K562 (cell line): ENCODE data around the gene UBR4. TPM values are rescaled to one million over a fixed set of nuclear protein-coding genes. Genes with fewer than 3 reads are reported as not detected.

ENCODE experiments used
- ATAC-seq: fragments of 200-7000 bp; cut with Tn5 transposase; 3 replicates; pipeline ENCODE4 v1.9.1; 2020; ENCODE audit warnings: moderate library complexity
- BruUV-seq: library from RNA; stranded (reverse); fragments of 400-500 nt; replicated peaks from 2 replicates; lab custom pipeline; 2021; lab: Mats Ljungman, UMichigan
- CTCF ChIA-PET: fragments of 300-600 bp; formaldehyde crosslinking; extraction: SDS; loops from one replicate; lab custom pipeline; 2021; ENCODE audit warnings: low intra/inter-chr PET ratio; lab: Yijun Ruan, JAX
- POLR2A ChIA-PET: fragments of 300-600, 350-650 bp; sonication (Branson Sonifier 250); formaldehyde crosslinking; extraction: SDS; loops from one replicate; lab custom pipeline; 2021; ENCODE audit warnings: antibody characterized with exemption, inconsistent platforms; lab: Yijun Ruan, JAX
- DNase-seq, 4 experiments: peaks; one replicate each; pipeline versions ENCODE4 v3.0.0 to v3.0.0-alpha.2; 2011 to 2018; ENCODE audit warnings: low spot score in 3 of 4, mixed read lengths in 3 of 4; ENCODE audit errors: extremely low read depth in 1 of 4
- FAIRE-seq: peaks from 2 replicates; lab custom pipeline; 2011; peaks lifted over from hg19 to GRCh38; lab: Jason Lieb, UNC
- H2AFZ ChIP-seq: 2 replicates; pipeline ENCODE4 v1.6.0; 2011; ENCODE audit warnings: low read depth, low read length, control low read depth, inconsistent platforms
- H3K27ac ChIP-seq: fragments of 200-600 bp; 3 replicates; pipeline ENCODE4 v1.8.0; 2011; ENCODE audit warnings: low read depth, mild to moderate bottlenecking, control low read depth, inconsistent platforms, low read length, moderate library complexity, mixed read lengths; ENCODE audit errors: extremely low read depth
- H3K27me3 ChIP-seq, 2 experiments: fragments of 300-600 bp in 1 of 2; 2 replicates in 1 of 2; 3 replicates in 1 of 2; pipeline versions ENCODE4 v1.6.0 to v1.8.0; 2011; ENCODE audit warnings: inconsistent platforms in 2 of 2, low read length in 2 of 2, mild to moderate bottlenecking in 1 of 2, mixed read lengths in 1 of 2, moderate library complexity in 1 of 2; ENCODE audit not compliant: control insufficient read depth in 2 of 2, insufficient read depth in 2 of 2
- H3K36me3 ChIP-seq: fragments of 300-600 bp; 3 replicates; pipeline ENCODE4 v1.8.0; 2011; ENCODE audit warnings: mild to moderate bottlenecking, low read length, inconsistent platforms; ENCODE audit not compliant: control insufficient read depth, insufficient read depth
- H3K4me1 ChIP-seq, 2 experiments: fragments of 200-600 bp in 1 of 2; replicated peaks in 1 of 2; 2 replicates in 1 of 2; 3 replicates in 1 of 2; pipeline versions ENCODE4 v1.5.1 to v1.8.0; 2011; ENCODE audit warnings: inconsistent platforms in 2 of 2, low read length in 2 of 2, mild to moderate bottlenecking in 1 of 2, mixed read lengths in 1 of 2, moderate library complexity in 1 of 2; ENCODE audit not compliant: control insufficient read depth in 2 of 2, insufficient read depth in 2 of 2
- H3K4me2 ChIP-seq: 2 replicates; pipeline ENCODE4 v1.6.1; 2011; ENCODE audit warnings: low read length, control low read depth, inconsistent platforms, mixed read lengths; ENCODE audit not compliant: insufficient read depth
- H3K4me3 ChIP-seq: fragments of 200-600 bp; sonication (generic), shearing (Covaris generic); 2 replicates; pipeline ENCODE4 v1.5.1; 2016; ENCODE audit warnings: control low read depth, inconsistent platforms
- H3K79me2 ChIP-seq: fragments of 200-600 bp; 3 replicates; pipeline ENCODE4 v1.8.0; 2011; ENCODE audit warnings: low read length, inconsistent platforms; ENCODE audit not compliant: control insufficient read depth, insufficient read depth
- H3K9ac ChIP-seq, 2 experiments: 2 replicates each; pipeline versions ENCODE4 v1.6.0 to v1.6.1; 2011; ENCODE audit warnings: low read depth in 2 of 2, low read length in 2 of 2, control low read depth in 1 of 2, inconsistent platforms in 1 of 2, mild to moderate bottlenecking in 1 of 2, mixed read lengths in 1 of 2; ENCODE audit not compliant: insufficient read depth in 1 of 2
- H3K9me1 ChIP-seq: one replicate; pipeline ENCODE4 v1.6.0; 2011; ENCODE audit warnings: inconsistent platforms, mild to moderate bottlenecking, low read length, moderate library complexity; ENCODE audit not compliant: control insufficient read depth, insufficient read depth
- H3K9me3 ChIP-seq: replicated peaks from 2 replicates; pipeline ENCODE4 v1.5.1; 2011; ENCODE audit warnings: low read depth, low read length, inconsistent platforms; ENCODE audit not compliant: control insufficient read depth, insufficient read depth
- H4K20me1 ChIP-seq: replicated peaks from 2 replicates; pipeline ENCODE4 v1.6.1; 2011; ENCODE audit warnings: low read length, inconsistent platforms, mixed read lengths; ENCODE audit not compliant: control insufficient read depth, insufficient read depth
- CAMTA2 ChIP-seq: fragments of 250-450 bp; sonication (Bioruptor Pico); conservative IDR thresholded peaks from 2 replicates; pipeline ENCODE4 v1.5.1; 2022
- EHMT2 ChIP-seq: fragments of 450-650 bp; IDR thresholded peaks from 2 replicates; pipeline ENCODE4 v1.6.1; 2018; ENCODE audit warnings: antibody characterized with exemption
- ELF4 ChIP-seq: fragments of 450-650 bp; formaldehyde crosslinking; IDR thresholded peaks from 2 replicates; pipeline ENCODE4 v1.4.0; 2022; ENCODE audit warnings: missing genetic modification characterization
- ESRRB ChIP-seq: fragments of 250-450 bp; sonication (Bioruptor Pico); IDR thresholded peaks from 2 replicates; pipeline ENCODE4 v1.5.0; 2020; ENCODE audit warnings: mild to moderate bottlenecking, moderate library complexity, borderline replicate concordance
- ETV1 ChIP-seq: fragments of 450-650 bp; conservative IDR thresholded peaks from 2 replicates; pipeline ENCODE4 v1.6.1; 2016; ENCODE audit warnings: missing genetic modification characterization, control low read depth, low read depth, missing compliant biosample characterization
- JUND ChIP-seq, 2 experiments: IDR thresholded peaks; 2 replicates in 1 of 2; 3 replicates in 1 of 2; pipeline ENCODE4 v1.6.1; 2011; ENCODE audit warnings: borderline replicate concordance in 2 of 2, low read depth in 2 of 2, low read length in 2 of 2, improper control_type of control experiment in 1 of 2, missing biosample characterization in 1 of 2, missing genetic modification characterization in 1 of 2, missing genetic modification reagents in 1 of 2
- POLR2B ChIP-seq: fragments of 450-650 bp; IDR thresholded peaks from 2 replicates; pipeline ENCODE4 v1.6.1; 2018; ENCODE audit warnings: low read depth; ENCODE audit not compliant: partially characterized antibody
- PURB ChIP-seq: sonication (generic); formaldehyde crosslinking; IDR thresholded peaks from 2 replicates; pipeline ENCODE4 v1.9.0; 2021; ENCODE audit warnings: low read depth, mild to moderate bottlenecking, missing genetic modification reagents
- RBM25 ChIP-seq: fragments of 200-400 bp; formaldehyde crosslinking; IDR thresholded peaks from 2 replicates; pipeline ENCODE4 v1.6.1; 2018; ENCODE audit warnings: low read length, low read depth, moderate library complexity; ENCODE audit not compliant: severe bottlenecking
- ZC3H11A ChIP-seq: IDR thresholded peaks from 2 replicates; pipeline ENCODE4 v1.6.1; 2012; ENCODE audit warnings: low read depth, low read length, improper control_type of control experiment
- ZNF212 ChIP-seq: fragments of 450-650 bp; formaldehyde crosslinking; IDR thresholded peaks from 2 replicates; pipeline ENCODE4 v1.4.0; 2020; ENCODE audit warnings: mild to moderate bottlenecking
- ZNF384 ChIP-seq: IDR thresholded peaks from 2 replicates; pipeline ENCODE4 v1.6.1; 2012; ENCODE audit warnings: low read depth, low read length, improper control_type of control experiment
- ZNF584 ChIP-seq: fragments of 200-800 bp; sonication (Bioruptor generic); IDR thresholded peaks from 2 replicates; pipeline ENCODE4 v1.6.1; 2016; ENCODE audit warnings: low read depth, mild to moderate bottlenecking, missing genetic modification characterization, missing compliant biosample characterization
- WGBS: fragments of 100-300 bp; shearing (Covaris generic); methylation state at CpG from one replicate; pipeline ENCODE4 v1.1.6; 2016; ENCODE audit warnings: low coverage, mixed read lengths; ENCODE audit not compliant: insufficient coverage; ENCODE audit errors: missing lambda C conversion rate; 5-methylcytosine and 5-hydroxymethylcytosine counted together
- in situ Hi-C: fragments of 300-500 bp; cut with MboI; formaldehyde crosslinking; loops from 4 replicates; pipeline ENCODE4 v1.15.0; 2018; ENCODE audit warnings: inconsistent platforms, mixed read lengths
- intact Hi-C: fragments of 100-400 bp; cut with micrococcal nuclease; formaldehyde crosslinking; loops from 2 replicates; pipeline ENCODE4 v1.14.2; 2022
- polyA plus RNA-seq, 8 experiments: library from polyadenylated mRNA; depleted of rRNA in 4 of 8; stranded (reverse) in 5 of 8; unstranded in 3 of 8; fragments of >200 nt; fragmentation: Nextera tagmentation in 2 of 8; fragmentation: Illumina TruSeq in 1 of 8; extraction: Ambion mirVana in 2 of 8; extraction: Trizol in 1 of 8; gene quantifications; 2 replicates each; pipeline versions ENCODE4 v1.2.1 to v1.2.3, GENCODE V29; 2011 to 2014; ENCODE audit warnings: inconsistent platforms in 1 of 8, missing spikeins in 1 of 8
- total RNA-seq, 7 experiments: library from RNA; depleted of rRNA in 6 of 7; stranded (reverse); fragments of >200 nt in 6 of 7; fragmentation: Illumina TruSeq in 2 of 7; extraction: Trizol in 2 of 7; gene quantifications; 2 replicates each; pipeline versions ENCODE4 v1.2.1 to v1.2.3, GENCODE V29; 2011 to 2021; ENCODE audit warnings: low replicate concordance in 1 of 7
- TF ChIP-seq, protein P1 (sequence below): fragments of 250-450 bp; sonication (Bioruptor Pico); IDR thresholded peaks from 2 replicates; pipeline ENCODE4 v1.8.0; 2021; ENCODE audit warnings: moderate library complexity, mild to moderate bottlenecking, inconsistent platforms
- TF ChIP-seq, protein P2 (sequence below): sonication (generic); formaldehyde crosslinking; IDR thresholded peaks from 2 replicates; pipeline ENCODE4 v1.8.0; 2022; ENCODE audit warnings: mild to moderate bottlenecking, missing genetic modification reagents
- TF ChIP-seq, protein P3 (sequence below), 2 experiments: fragments of 450-650 bp in 1 of 2; IDR thresholded peaks; 2 replicates each; pipeline ENCODE4 v1.6.1; 2011 to 2017; ENCODE audit warnings: low read depth in 2 of 2, antibody characterized with exemption in 1 of 2, borderline replicate concordance in 1 of 2, low read length in 1 of 2, mild to moderate bottlenecking in 1 of 2, mixed read lengths in 1 of 2; ENCODE audit not compliant: control insufficient read depth in 1 of 2

Gene UBR4
- total and polyA plus RNA-seq, 9 of the 15 experiments (the other 6 are each of a cell fraction or from before 2014, with no cell fraction given), result 55.4 to 277 (median 123) TPM

DNA sequence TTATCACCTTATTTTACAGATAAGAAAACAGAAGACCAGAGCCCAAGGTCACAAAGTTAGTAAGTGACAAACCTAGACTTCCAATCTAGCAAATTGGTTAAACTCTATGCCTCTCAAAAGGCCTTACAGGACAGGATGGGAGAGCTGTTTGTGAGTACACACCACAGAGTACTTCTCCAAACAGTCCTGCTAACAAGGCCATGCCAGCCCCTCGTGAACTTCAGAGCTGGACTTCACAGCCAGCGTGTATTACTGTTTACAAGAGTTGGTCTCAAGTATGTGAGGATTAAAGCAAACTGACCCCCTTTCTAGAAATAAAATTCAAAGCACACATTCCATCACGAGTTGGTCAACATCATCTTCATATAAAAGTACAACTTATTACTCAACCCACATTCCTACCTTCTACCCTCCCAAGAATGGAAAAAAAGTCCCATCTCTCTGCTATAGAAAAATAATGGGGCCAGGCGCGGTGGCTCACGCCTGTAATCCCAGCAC lies 19.8 kb upstream of the UBR4 start:
- H3K9me1 ChIP-seq, result no peaks in the 10 kb centered on the region
- H3K27ac ChIP-seq, result no peak overlapping the region
- ATAC-seq, result no peak
- no peaks in the 10 kb centered on the region for H3K27me3 ChIP-seq
- H3K9ac ChIP-seq, result no peak overlapping the region
- ChIA-PET CTCF (no interaction called here), POLR2A (interaction anchor here (1.3 to 2.6 kb wide), 2 partner anchors 9 to 22 kb away, joined by 5 to 11 read pairs; no protein-coding TSS in a partner anchor)
- WGBS, result 90% methylated on average over 6 of the region's 6 CpGs
- no peaks in the 10 kb centered on the region for H3K4me1 ChIP-seq
- H4K20me1 ChIP-seq, result peaks cover 3% of the 10 kb centered on the region; the same call in 1 of the 2 replicates
- no peaks in the 10 kb centered on the region for H3K79me2 ChIP-seq
- H2AFZ ChIP-seq, result no peak overlapping the region
- DNase-seq, result no peak
- FAIRE-seq, result no peak
- in situ Hi-C loops, result loop anchor here (10.0 kb wide), 1 partner anchor 325 kb away; the partner anchor contains the start of gene ALDH4A1
- no TSS peak for BruUV-seq
- H3K4me3 ChIP-seq, result no peak overlapping the region
- no peaks in the 10 kb centered on the region for H3K9me3 ChIP-seq
- intact Hi-C loops, result no loop called here
- H3K4me2 ChIP-seq, result no peak overlapping the region
- peaks cover 98% of the 10 kb centered on the region for H3K36me3 ChIP-seq
- TF ChIP-seq, protein P1, sequence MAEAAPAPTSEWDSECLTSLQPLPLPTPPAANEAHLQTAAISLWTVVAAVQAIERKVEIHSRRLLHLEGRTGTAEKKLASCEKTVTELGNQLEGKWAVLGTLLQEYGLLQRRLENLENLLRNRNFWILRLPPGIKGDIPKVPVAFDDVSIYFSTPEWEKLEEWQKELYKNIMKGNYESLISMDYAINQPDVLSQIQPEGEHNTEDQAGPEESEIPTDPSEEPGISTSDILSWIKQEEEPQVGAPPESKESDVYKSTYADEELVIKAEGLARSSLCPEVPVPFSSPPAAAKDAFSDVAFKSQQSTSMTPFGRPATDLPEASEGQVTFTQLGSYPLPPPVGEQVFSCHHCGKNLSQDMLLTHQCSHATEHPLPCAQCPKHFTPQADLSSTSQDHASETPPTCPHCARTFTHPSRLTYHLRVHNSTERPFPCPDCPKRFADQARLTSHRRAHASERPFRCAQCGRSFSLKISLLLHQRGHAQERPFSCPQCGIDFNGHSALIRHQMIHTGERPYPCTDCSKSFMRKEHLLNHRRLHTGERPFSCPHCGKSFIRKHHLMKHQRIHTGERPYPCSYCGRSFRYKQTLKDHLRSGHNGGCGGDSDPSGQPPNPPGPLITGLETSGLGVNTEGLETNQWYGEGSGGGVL, result no peak
- TF ChIP-seq CAMTA2 (CRISPR knock-in tag), result no peak
- TF ChIP-seq, protein P2, sequence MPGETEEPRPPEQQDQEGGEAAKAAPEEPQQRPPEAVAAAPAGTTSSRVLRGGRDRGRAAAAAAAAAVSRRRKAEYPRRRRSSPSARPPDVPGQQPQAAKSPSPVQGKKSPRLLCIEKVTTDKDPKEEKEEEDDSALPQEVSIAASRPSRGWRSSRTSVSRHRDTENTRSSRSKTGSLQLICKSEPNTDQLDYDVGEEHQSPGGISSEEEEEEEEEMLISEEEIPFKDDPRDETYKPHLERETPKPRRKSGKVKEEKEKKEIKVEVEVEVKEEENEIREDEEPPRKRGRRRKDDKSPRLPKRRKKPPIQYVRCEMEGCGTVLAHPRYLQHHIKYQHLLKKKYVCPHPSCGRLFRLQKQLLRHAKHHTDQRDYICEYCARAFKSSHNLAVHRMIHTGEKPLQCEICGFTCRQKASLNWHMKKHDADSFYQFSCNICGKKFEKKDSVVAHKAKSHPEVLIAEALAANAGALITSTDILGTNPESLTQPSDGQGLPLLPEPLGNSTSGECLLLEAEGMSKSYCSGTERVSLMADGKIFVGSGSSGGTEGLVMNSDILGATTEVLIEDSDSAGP (CRISPR knock-in tag), result no peak
- TF ChIP-seq JUND (IDR thresholded peaks at IDR 0.05; ENCODE audit: borderline replicate concordance, low read depth, low read length), result no peak
- TF ChIP-seq JUND (tag; IDR thresholded peaks at IDR 0.05; ENCODE audit: borderline replicate concordance, low read depth, low read length), result no peak
- no peak for TF ChIP-seq ETV1 (tag)
- no peak for TF ChIP-seq RBM25
- TF ChIP-seq, protein P3, sequence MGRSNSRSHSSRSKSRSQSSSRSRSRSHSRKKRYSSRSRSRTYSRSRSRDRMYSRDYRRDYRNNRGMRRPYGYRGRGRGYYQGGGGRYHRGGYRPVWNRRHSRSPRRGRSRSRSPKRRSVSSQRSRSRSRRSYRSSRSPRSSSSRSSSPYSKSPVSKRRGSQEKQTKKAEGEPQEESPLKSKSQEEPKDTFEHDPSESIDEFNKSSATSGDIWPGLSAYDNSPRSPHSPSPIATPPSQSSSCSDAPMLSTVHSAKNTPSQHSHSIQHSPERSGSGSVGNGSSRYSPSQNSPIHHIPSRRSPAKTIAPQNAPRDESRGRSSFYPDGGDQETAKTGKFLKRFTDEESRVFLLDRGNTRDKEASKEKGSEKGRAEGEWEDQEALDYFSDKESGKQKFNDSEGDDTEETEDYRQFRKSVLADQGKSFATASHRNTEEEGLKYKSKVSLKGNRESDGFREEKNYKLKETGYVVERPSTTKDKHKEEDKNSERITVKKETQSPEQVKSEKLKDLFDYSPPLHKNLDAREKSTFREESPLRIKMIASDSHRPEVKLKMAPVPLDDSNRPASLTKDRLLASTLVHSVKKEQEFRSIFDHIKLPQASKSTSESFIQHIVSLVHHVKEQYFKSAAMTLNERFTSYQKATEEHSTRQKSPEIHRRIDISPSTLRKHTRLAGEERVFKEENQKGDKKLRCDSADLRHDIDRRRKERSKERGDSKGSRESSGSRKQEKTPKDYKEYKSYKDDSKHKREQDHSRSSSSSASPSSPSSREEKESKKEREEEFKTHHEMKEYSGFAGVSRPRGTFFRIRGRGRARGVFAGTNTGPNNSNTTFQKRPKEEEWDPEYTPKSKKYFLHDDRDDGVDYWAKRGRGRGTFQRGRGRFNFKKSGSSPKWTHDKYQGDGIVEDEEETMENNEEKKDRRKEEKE (IDR thresholded peaks at IDR 0.05; ENCODE audit: borderline replicate concordance in 1 of 2, control insufficient read depth in 1 of 2, low read depth in 2 of 2, low read length in 1 of 2), result no peak
- TF ChIP-seq ZNF584, result no peak
- TF ChIP-seq EHMT2, result no peak
- TF ChIP-seq ESRRB, result no peak
- no peak for TF ChIP-seq PURB (CRISPR knock-in tag)
- TF ChIP-seq ZNF212 (CRISPR knock-in tag), result no peak
- no peak for TF ChIP-seq POLR2B
- TF ChIP-seq ZNF384, result no peak
- TF ChIP-seq ELF4 (CRISPR knock-in tag), result no peak
- no peak for TF ChIP-seq ZC3H11A
